NCI-H2029 (cell line): ENCODE measurements around the gene CCL22.
"Not testable (repeated sequence)": the region's sequence is repeated elsewhere in the genome, so short reads cannot be mapped to it uniquely, and the experiment has no call there.

Experiments
- DNase-seq: peaks from one replicate; lab custom pipeline; 2025; lab: John Stamatoyannopoulos, UW

The CCL22 gene, protein sequence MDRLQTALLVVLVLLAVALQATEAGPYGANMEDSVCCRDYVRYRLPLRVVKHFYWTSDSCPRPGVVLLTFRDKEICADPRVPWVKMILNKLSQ

DNA sequence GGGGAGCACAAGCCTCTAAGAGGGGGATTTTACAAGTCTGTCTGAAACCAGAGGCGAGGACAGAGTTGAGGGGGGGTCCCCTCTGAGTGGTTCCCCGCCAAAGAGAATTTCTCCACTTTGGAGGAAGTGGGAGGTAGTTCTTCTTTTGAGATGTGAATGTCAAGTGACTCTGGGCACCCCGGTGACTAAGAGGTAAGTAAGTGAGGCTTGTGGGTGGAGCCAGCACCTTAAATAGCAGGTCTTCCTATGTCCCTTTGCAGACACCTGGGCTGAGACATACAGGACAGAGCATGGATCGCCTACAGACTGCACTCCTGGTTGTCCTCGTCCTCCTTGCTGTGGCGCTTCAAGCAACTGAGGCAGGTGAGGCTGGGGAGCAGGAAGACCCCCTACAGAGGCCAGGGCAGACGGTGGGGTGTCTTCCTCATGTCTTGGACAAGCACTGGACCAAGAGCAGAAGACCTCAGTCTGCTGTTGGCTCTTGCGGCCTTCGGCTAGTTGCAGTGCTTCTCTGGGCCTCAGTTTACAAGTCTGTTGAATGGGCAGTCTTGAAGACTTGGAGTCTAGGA lies at the start of gene CCL22:
TSS of gene CCL22 (plus strand) at position 257 of the 569 bp plus-strand sequence. CDS start at position 291, 34 bp downstream.
- no peak for DNase-seq

DNA sequence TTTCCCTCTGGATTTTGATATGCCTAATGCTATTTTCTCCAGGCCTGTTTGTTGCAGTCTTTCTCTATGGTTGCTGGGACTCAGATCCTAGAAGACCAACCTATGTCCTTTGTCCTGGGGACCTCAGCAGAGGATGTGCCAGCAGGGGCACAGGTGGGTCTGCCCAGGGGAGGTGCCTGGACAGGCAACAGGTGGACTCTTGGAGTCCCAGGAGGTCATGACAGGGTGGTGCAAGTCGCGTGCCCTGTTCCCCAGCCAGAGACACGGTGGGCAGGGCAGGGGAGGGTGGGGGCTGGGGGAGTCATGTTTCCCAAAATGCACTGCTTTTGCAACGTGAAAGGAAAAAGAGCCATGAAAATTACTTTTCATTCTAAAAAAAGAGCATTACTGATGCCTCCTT lies 47.8 kb upstream of the CCL22 start:
- no peak for DNase-seq

DNA sequence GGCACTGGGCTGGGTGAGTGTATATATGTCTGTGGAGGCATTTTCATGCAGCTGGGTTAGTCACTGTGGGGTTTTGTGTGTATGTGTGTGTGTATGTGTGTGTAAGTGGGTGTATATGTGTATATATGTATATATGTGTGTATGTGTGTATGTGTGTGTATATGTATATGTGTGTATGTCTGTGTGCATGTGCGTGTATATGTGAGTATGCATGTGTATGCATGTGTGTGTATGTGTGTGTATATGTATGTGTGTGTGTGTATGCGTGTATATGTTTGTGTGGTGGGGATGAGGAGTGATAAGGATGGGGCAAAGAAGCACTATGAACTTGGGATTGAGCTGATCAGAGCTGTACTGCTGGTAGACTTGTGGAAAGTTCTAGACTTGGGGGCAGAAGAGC lies 45.1 kb upstream of the CCL22 start:
- no peak for DNase-seq

DNA sequence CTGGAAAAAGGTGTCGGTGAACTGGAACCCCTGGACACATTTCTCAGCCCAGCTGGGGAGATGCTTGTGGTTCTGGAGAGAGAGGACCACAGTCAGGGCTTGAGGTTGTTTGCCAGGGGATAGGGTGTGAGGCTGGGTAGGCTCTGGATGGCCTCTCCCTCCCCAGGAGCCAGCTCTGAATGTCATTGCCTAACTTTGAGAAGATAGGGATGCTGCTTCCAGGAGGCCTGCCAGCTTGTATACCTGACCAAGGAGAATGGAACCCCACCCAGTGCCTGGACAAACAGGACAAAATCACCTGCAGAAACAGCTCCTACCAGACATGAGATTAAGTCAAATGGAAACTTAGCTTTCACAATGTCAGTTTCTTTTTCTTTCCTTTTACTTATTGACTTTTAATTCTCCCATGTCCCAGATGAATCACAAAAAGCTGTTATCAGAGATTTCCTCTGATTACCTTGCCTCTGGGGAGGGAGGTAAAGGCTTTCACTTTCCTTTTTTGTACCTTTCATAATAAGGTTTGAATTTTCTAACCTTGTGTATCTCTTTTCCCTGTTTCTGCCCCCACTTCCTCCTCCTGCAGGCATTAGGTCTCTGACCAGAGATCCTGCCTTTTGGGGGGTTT lies 44.3 kb upstream of the CCL22 start:
- DNase-seq: no peak

DNA sequence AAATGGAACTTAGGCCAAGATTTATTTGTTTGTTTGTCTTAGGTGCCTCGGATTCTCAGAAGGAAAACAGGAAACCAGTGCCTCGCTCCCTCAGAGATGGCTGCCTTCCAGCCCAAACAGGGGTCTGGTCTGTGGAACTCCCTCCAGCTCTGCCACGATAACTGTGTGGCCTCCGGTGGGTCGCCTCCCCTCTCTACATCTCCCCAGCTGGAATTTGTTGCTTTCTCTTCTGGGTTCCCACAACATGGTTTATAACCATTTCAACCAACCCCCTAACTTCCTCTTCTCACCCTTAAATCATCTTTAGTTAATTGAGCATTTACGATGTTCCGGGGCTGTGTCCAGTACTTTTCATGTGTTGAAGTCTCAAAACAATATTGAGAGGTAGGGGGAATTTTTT lies 43.2 kb upstream of the CCL22 start:
- DNase-seq: no peak

DNA sequence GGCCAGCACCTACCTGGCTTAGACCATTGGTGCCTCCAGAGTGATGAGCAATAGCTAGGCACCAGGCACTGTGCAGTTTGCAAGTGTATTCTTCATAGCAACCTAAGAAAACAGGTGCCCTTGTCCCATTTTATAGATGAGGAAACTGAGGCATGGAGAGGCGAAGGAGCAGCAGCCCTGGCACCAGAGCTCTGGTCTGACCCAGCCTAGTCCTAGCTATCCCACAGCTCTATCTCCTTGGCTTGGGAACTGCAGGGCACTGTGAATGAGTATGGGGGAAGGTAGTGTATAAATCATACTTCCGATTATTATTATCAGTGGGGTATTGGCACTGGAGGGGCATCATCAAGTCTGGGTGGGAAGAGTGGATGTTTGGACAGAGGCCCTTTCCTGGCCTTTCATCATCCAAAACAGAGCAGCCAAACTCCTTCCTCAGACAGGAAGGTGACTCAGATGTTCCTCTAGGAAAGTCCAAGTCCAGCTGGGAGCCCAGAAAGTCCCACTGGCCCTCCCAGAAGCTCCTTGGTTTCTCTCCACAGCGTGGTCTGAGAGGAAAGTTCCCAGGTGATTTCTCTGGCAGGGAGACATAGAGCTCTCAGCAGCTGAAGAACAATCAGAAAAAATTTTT lies 42.1 kb upstream of the CCL22 start:
- DNase-seq: no peak

DNA sequence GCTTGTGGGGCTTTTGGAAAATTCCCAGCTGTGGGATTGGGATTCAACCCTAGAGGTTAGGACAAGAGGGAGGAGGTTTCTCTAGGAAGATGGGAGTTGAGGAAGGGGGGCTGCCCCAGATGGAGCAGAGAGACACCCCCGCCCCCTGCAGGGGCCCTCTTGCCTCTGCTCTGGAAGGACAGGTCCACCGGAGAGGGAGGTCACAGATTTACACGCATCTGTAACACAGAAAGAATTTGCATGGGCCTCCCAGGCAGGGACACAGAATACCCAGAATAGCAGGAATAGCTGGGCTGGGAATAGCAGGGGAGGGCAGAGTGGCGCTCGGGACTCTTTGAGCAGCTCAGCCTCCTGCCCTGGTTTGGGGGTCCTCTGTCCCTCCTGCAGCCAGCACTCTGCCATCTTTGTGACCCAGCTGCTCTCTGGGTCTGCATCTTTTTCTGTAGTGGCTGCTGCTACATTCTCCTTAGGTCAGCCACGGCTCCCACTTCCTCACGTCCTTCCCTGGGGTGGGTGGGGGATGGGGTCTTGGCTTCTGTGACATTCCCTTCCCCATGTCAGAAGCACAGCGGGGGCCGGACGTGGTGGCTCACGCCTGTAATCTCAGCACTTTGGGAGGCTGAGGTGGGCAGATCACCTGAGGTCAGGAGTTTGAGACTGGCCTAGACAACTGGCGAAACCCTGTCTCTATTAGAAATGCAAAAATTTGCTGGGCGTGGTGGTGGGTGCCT lies 40.2 kb upstream of the CCL22 start:
- no peak for DNase-seq

DNA sequence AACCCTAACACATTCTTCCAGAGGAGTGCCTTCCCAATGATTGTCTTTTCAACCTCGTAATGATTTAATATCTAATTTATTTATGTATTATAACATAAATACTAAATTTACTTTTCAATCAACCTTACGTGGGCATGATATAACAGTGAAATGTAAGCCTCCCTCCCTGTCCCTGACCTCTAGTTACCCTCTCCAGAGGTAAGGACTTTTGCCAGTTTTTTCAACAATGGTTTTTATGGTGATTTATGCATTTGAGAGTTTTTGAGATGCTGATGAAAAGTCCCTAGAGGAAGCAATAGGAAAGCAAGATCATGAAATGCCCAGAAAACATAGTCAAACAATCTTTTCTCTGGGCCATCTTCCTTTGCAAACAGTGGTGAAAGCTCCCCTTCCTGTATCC lies 38.9 kb upstream of the CCL22 start:
- DNase-seq: no peak

DNA sequence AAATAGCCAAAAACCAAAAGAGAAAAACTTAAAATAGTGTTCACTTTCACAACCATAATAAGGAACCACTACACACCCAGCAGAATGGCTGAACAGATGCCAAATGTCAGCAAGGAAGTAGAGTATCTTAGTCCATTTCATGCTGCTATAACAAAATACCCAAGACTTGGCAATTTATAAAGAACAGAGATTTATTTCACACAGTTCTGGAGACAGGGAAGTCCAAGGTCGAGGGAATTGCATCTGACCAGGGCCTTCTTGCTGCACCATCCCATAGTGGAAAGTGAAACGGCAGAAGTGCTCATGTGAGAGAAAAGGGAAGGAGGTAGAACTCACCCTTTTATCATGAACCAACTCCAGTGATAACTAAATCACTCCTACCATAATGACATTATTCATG lies 33.8 kb upstream of the CCL22 start:
- DNase-seq: no peak

DNA sequence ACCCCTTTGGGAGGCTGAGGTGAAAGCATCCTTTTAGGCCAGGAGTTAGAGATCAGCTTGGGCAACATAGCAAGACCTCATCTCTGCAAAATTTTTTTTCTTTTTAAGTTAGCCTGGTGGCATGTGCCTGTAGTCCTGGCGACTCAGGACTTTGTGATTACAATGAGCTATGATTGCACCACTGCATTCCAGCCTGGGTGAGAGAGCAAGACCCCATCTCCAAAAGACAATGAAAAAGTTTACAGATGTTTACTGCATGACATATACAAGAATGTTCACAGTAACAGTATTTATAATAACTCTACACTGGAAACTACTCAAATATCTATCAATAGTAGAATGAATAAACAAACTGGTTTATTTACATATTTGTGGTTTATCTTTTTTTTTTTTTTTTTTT lies 33.1 kb upstream of the CCL22 start:
- no peak for DNase-seq

DNA sequence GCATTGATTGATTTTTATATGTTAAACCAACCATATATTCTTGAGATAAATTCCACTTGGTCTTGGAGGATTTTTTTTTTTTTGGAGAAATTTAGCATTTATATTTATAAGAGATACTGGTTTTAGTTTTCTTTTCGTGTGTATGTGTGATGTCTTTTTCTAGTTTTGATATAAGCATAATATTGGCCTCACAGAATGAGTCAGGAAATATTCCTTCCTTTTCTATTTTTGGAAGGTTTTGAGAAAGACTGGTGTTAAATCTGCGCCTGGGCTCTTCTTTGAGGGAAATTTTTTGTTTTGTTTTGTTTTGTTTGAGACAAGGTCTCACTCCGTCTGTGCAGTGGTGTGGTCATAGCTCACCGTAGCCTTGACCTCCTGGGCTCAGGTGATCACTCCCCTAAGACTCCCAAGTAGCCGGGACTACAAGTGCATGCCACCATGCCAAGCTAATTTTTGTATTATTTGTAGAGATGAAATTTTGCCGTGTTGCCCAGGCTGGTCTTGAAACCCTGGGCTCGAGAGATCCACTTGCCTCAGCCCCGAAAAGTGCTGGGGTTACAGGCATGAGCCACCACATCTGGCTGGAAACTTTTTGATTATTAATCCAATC lies 28.8 kb upstream of the CCL22 start:
- DNase-seq: no peak

DNA sequence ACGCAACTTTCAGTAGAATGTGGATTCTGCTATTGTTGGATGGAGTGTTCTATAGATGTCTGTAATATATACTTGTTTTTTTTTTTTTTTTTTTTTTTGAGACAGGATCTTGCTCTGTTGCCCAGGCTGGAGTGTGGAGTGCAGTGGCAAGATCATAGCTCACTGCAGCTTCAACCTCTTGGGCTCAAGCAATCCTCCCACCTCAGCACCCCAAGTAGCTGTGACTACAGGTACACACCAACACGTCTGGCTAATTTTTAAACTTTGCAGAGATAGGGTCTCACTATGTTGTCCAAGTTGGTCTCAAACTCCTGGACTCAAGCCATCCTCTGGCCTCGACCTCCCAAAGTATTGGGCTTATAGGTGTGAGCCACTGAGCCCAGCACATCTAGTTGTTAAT lies 27.2 kb upstream of the CCL22 start:
- no peak for DNase-seq

DNA sequence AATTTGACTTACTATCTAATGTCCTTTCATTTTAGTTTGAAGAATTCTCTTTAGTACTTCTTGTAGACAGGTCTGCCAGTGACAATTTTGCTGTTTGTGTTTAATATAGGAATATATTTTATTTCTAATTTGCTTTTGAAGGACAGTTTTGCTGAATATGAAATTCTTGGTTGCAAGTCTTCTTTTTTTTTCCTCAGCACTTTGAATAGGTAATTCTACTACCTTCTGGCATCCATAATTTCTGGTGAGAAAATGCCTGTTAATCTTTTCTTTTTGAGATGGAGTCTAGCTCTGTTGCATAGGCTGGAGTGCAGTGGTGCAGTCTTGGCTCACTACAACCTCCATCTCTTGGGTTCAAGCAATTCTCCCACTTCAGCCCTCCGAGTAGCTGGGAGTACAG lies 25.2 kb upstream of the CCL22 start:
- DNase-seq: no peak

DNA sequence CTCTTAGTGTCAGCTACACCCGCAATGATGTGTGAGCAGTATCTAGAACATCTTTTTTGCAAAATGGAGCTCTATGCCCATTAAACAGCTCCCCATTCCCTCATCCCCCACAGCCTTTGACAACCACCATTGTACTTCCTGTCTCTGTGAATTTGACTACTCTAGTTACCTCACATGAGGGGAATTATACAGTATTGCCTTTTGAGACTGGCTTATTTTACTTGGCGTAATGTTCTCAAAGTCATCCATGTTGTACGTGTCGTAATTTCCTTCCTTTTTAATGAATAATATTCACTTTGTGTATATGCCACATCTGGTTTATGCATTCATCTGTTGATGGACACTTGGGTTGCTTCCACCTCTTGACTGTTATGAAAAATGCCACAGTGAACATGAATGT lies 23.2 kb upstream of the CCL22 start:
- no peak for DNase-seq

DNA sequence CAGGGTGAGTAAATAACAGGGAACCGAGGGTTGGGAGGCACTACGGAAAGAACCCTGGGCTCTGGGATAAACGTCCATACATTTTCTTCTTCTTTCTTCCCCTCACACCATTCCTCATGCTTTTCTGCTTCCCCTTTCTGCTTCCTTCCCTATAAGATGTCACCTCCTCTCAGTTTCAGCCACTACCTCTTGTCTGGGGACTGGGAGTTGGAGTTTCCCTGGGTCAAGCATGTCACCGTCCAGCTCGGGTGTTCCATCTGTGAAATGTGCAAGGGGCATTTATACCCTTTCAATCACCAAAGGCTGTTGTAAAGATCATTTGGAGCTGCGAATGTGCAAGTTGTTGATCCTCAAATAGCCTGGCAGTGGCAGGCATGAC lies 17.5 kb upstream of the CCL22 start:
- no peak for DNase-seq

DNA sequence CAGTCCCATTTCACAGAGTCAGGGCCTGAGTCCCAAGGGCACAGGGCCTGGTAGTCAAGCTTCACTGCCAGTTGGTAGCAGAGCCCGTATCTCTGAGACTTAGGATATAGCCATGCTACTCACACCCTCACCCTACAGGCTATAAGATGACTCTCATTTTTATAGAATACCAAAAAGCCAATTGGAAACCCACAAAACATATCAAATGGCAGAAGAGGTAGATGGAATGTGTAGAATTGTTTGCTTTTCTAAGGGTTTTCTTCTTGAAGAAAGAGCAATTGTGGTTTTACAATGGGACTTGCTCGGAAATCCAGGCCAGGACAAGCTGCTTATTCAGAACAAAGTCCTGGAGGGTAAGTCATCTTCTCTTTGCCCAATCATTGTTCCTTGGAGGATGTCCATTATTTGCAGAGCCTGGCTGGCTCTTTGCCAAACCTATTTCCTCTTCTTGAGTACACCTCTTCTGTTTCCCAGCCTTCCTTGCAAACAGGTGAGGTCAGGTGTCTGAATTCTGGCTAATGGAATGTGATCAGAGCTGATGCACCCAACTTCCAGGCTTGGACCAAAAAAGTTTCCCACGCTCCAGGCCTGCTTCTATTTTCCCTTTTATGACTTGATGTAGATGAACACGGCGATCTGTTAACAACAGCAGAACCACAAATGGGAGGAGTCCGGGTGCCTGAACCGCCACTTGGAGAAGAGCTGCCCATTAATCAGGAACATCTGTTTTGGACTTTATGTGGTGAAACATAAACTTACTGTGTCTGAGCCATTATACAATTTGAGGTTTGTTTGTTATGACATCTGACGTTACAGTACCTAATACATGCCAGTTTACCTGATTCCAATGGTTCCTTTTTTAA lies 16.9 kb upstream of the CCL22 start:
- peak; percentile 29 for DNase-seq

DNA sequence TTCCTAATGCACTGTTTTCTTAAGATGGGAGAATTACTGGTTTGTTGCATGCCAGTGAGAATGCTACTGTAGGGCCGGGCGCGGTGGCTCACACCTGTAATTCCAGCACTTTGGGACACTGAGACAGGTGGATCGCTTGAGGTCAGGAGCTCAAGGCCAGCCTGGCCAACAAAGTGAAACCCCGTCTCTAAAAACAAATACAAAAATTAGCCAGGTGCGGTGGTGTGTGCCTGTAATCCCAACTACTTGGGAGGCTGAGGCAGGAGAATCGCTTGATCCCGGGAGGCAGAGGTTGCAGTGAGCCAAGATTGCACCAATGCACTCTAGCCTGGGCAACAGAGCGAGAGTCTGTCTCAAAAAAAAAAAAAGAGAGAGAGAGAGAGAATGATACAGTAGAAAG lies 16.0 kb upstream of the CCL22 start:
- not testable (repeated sequence) for DNase-seq

DNA sequence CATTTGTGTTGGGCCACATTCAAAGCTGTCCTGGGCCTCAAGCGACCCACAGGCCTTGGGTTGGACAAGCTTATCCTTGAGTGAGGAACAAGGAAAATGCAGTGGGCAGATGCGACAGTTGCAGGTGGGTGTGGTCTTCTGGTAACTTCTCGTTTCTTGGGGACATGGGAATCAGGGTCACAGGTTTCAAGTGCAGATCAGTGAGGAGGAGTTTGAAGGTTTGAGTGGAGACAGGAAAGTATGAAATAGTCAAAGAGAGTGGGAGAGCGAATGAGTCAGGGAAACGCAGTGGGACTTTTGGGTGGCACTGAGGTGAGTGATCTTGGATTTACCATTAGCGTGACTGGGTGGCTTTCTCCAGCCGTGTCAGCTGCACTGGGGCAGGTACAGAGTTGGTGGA lies 15.4 kb upstream of the CCL22 start:
- no peak for DNase-seq

DNA sequence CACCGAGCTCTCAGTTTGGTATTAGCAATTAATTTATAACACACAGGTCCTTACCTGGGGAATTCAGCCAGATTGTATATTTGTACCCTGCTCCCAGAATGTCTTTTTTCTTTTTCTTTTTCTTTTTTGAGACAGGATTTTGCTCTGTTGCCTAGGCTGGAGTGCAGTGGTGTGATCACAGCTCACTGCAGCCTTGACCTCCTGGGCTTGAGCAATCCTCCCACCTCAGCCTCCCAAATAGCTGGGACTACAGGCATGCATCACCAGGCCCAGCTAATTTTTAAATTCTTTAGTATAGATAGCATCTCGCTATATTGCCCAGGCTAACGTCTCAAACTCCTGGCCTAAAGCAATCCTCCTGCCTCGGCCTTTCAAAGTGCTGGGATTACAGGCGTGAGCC lies 14.5 kb upstream of the CCL22 start:
- DNase-seq: not testable (repeated sequence)

DNA sequence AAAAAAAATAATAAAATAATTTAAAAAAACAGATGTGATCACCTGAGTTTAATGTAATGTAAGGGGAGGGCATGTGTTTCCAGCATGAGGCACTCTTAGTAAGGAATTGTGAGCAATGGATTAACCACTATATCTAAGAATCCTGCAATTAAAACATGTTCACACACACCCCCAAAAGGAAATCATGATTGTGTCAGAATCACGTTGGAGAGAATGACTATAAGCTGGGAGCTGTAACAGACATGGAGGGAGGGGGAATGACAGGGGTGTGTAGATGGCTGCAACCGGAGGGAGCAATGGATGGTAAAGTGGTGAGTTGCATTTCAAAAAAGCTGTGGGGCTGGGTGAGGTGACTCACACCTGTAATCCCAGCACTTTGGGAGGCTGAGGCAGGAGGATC lies 13.6 kb upstream of the CCL22 start:
- DNase-seq: no peak

DNA sequence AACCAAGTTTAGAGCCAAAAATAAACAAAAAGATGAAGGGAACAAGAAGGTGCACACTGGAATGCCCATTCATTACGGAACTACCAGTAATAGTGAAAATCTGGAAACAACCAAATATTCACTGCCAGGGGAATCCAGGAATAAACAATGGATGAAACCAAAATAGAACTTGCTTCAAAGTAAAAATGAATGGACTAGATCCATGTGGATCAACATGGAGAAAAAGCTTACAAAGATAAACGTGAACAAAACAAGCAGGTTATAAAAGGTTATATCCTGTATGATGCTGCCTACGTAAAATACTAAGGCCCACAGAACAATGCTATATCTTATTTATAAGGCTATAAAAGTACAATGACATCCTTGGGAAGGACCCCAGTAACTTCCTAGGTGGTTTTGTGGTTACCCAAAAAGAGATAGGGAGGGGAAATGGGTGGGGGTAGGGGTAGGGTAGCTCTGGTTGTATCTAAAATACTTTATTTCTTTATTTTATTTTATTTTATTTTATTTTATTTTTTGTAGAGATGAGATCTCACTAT lies 12.8 kb upstream of the CCL22 start:
- DNase-seq: no peak
